ENCODE results near the gene ARHGEF17.

The ARHGEF17 gene

DNA sequence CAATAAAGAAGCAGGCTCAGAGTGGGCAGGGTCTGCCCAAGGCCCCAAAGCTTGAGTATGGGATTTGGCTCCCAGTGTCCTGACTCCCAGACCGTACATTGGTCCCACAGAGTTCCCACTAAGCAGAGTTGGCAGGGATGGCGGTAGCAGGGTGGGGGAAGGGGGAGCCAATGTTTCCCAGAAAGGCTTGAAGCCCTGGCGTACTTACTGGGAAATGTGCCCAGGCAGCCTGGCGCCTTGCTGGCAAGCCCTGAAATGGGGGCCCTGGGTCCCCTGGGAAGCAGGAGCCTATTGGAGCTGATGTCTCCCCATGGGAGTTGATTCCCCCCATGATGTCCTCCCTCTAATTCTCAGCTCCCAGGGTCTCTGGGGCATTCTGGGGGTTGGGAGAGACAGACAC is 9.3 kb downstream of the ARHGEF17 start:
- FAIRE-seq: no peak

DNA sequence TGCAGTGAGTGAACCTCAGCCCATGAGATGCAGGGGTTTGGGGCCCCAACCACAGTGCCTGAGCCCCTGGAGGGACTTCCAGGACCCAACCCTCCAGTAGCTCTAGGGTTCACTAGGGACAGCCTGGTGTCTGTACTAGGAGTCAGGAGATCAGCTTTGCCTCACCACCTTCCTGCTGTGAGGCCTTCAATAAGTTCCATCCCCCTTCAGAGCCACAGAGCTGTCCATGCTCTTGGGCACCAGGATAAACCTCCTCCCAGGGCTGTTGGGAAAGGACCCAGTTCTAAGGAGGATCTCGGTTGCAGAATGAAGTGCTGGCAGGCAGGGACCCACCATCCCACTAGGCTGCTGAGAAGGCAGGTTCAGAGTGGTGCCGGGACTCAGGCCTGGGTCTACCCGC is 9.7 kb downstream of the ARHGEF17 start:
- no peak for FAIRE-seq

DNA sequence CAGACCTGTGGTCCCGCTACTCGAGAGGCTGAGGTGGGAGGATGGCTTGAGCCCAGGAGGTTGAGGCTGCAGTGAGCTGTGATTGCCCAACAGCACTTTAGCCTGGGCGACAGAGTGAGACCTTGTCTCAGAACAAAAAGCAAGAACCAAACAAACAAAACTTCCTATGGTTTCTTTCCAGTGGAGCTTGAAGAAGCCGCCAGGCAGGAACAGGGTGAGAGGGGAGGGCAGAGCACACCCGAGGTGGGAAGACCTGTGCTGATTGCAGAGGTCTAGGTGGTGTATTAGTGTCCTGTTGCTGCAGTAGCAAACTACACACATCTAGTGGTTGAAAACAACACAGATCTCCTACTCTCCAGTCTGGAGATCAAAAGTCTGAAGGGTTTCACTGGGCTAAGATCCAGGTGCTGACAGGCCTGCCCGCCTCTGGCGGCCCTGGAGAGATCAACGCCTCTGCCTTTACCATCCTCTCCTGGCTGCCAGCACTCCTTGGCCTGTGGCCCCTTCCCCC is 10.5 kb downstream of the ARHGEF17 start:
- FAIRE-seq: no peak

DNA sequence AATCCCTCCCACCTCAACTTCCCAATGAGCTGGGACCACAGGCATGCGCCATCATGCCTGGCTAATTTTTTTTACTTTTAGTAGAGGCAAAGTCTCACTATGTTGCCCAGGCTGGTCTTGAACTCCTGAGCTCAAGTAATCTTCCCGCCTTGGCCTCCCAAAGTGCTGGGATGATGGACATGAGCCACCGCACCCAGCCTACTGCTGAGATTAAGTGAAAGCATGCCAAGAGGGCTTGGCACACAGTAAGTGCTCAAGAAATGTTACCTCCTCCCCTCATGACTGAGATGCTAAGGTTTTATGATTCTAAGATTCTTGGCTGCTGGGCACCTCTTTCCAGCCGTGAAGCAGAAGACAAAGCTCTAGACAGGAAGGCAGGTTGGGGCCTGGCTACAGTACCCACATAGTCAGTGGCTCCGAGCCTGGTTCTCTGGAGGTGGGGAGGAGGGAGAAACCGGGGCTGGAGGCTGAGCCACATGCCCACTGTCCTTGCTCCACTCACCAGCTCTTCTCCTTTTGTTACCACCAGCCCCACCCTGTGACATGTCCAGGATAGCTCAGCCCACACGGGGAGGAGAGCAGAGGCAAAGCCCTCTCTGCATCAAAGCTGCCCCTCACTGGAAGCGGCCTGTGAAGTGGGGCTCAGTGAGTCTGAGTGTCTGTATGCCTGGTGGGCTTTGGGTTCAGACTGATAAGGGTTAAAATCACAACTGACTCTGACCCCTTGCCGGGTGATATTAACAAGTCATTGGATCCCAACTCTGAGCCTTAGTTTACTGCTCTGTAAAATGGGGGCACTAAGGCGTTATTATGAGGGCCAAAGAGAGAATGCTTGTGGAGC is 12.9 kb downstream of the ARHGEF17 start:
- FAIRE-seq: no peak

DNA sequence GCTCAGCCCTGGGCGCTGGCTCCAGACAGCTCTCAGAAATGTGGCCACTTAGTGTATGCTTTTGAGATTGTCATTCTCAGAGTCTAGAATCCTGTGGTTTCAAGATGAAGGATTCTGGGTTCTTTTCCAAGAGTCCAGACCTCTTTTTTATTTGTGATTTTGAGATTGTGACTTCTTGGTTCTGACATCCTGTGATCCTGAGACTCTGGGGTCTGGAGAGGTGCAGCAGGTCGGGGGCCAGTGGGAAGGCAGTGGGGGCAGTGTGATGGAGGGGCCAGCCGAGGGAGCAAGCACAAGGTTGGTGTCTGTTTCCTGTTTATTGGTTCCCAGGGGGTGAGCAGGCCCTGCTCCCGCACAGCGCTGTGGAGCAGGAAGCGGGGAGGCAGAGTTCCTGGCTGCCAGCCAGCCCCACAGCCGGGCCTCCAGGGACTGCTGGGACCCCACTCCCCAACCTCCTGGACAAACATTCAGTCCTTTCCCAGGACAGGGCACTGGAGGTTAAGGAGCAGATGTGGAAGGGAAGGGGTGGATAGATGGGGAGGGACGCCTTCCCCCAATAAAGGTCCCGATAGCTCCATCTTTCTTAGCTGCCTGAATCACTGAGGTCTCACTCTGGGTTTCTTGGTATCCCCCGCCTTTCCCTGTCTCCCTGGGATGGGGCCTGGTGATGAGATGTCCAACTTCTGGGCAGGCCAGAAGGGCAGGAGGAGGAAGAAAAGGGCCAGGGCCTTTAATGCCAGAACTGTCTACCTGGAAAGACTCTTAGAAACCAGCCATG is 13.7 kb downstream of the ARHGEF17 start:
- FAIRE-seq: no peak

DNA sequence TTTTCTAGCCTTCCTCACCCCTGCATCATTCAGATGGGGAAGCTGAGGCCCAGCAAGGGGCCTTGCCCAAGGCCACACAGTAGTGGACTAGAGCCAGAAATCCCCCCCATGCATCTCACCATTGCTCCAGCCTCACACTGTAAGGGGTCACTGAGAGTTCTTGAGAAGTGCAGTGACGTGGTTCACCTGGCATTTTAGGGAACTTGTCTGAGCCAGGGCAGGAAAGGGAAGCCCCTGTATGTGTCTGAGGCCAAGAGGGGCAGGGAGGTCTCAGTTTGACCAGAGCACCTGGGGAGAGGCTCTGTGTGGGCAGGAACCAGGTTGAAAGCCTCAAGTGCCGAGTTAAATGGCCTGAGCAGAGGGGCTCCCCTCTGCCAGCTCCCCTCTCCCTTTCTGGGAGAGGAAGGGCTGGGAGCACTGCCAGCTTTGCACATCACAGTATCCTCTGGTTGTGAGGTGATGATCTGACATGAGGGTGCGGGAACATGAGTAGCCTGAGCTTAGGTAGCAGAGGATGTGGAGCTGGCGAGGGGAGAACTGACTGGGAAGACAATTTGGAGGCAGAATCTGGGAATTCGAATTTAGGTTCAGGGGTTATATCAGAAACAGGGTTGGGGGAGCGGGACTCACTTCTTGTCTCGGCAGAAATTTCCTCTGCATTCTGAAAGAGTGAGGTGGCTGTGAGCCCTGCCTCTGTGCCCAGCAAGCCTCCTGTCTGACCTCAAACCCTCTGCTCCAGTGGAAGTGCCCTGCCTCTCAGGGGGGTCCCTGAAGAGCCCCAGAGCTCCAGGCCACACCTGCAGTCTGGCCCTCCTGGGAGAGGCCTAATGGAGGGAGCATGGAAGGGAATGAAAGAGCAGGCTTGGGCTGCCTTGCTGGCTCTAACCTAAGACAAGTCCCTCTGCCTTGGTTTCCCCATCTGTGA is 14.6 kb downstream of the ARHGEF17 start:
- FAIRE-seq: no peak

DNA sequence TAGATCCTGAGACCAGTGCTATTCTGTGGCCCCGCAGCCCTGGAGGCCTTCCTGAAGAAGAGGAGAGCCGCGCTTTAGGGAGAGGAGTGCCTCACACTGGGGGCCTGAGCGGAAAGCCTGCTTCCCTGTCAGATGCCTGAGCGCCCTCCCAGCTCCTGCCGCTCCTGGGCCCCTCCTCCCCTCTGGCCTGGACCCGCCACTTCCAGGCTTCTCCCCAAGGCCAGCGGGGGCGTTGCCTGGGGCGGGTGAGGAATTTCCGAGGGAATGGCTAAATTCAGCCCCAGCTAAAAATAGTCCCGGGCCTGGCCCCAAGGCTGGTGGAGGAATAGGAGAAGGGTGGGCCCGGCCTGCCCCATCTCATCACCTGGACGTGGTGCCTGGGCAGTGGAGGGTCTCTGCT is 15.4 kb downstream of the ARHGEF17 start:
- FAIRE-seq: no peak

DNA sequence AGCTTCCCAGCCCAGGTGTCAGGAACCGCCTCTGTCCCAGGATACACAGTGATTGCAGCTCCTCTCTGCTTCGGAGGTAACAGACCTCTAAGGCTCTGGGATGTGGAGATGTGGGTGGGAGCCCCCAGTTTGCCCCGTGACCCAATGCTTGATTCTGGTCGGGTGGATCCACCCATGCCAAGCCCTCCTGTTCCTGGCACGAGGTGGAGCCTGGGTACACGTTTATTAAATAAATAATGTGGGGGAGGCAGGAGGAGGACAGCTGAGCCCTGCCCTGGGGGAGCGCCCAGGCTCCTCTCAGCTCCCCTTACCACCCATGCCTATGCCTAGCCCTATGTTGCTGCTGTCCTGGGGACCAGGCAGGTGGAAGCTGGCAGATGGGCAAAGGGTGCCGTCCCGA is 16.0 kb downstream of the ARHGEF17 start:
- FAIRE-seq: no peak

DNA sequence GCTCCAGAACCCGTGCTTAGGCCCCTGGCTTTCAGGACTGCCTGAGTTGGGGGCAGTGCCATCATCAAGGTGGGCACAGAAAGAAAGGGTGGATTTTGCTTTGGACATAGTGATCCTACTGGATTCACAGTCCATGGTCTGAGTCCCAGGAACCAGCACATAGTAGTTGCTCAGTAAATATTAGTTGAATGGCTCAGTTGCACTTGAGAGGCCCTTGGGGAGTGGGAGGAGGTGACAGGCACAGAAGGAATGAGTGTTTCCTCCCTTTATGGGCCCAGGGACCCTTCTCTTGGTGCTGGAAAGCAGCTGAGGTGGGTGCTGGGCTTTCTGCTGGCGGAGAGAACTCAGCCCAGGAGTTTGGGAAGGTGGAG is 16.6 kb downstream of the ARHGEF17 start:
- FAIRE-seq: no peak

DNA sequence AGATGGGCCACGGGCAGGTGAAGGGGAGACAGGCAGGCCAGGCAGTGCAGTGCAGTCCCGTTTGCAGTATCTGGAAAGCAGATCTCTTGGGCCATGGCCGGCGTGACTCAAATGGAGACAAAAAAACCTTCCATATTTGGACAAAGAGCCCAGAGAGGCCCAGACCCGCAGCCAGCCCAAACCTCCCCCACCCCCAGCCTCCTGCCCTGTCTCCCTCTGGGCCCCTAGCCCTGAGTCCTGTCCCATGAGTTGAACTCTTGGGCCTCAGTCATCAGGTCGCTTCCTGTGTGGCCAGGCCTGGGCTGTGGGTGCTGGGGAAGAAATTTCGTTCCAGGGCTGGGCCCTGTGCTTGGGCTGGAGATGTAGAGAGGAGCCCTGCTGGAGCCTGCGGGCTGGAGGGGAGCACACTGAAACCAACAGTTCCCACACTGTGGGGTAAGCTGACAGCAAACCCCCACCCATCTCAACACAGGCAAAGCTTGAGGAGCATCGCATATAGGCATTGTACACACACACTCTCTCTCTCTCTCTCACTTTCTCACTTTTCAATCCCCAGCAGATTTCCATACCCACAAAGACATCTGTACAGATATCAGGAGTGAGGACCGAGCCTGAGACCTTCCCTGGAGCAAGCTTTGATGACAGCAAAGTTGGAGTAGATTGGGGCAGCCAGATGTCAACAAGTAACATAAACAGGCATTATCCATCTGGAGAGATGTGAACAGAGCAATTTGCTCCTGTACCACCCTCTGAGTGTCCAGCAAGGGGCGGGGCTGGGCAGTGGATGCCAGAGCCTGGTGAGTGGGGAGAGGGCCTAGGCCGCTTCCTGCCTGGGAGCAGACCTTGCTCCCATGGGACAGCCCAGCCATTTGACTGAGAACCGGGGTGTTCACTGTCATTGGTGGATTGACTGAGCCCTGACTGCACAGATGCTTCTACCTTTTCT is 17.2 kb downstream of the ARHGEF17 start:
- FAIRE-seq: no peak

DNA sequence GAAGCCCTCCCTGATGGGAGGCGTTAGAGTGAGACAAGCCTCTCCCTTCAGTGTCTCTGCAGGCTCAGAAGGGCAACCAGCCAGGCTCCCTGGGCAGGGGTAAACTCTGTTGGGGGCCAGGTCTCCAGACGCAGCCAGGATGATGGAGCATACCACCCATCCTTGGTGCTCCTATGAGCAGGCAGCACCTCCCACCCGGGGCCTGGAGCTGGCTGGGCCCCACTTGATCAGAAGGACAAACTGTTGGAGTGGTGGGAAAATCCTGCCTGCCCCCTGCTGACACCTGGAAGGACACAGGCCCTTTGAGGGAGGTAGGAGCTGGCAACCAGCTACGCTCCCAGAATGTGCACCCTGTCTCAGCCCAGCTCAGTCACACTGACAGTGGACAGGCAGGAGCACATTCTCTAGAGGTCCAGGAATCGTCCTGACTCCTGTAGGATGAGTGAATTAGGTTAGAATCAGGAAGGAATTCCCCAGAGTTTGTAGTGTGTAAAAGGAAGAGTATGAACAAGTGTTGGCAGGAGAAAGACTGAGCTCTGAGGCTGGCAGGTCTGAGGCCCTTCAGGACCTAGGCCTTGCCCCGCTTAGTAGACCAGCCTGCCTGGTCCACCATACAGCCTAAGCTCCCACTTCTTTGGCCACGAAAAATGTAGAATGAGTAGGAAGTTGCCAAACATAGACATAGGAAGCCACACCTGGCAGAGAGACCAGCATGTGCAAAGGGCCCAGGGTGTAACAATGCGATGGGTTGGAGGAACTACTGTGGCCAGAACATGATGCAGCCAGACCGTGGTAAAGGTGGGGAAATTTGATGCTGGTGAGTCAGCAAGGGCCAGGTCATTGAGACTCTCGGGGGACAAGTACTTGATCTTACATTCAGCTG is 19.1 kb downstream of the ARHGEF17 start:
- FAIRE-seq: no peak

DNA sequence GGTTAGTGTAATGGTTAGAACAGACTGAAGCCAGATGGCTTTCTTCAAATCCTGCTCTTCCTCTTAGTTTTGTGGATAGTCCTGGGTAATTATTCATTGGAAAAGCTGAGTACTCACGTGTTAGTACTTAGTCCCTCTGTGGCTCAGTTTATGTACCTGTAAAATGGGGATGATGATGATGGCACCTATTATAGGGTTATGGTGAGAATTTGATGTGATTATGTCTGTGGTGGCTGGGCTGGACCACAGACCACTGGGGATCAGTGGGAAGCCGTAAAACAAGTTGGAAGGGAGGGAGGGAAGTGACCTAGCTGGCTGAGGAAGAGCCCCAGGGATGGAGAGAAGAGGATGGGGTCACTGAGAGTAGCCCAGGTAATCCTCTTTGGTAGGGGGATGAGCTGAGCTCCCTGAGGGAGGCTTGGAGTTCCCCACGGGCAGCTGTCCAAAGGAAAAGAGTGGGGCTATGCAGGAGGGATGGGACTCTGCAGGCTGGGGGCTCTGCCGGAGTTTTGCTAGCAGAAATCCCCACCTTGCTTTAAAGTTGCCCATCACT is 19.8 kb downstream of the ARHGEF17 start:
- no peak for FAIRE-seq

DNA sequence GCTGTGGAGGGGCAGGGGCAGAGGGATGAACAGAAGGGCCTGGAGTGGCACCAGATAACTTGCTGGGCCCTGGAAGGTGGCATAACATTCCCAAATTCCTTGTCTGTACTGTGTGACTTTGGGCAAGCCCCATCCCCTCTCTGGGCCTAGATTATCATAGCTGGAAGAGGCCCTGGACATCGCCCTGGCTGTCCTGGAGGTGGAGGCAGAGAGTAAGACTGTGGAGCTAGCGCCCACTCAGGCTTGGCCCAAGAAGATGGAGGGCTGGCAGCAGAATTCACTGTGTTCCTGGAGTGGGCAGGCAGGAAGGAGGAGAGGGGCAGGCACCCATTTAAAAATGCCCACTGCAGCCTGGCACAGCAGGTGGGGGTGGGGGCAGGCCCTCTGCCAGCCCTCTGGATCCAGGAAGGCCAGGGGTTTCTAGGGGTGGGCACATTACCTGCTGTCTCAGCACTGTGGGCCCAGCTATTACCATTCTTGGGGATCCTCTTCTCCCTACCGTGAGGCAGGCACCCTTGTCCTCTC is 22.6 kb downstream of the ARHGEF17 start:
- no peak for FAIRE-seq

DNA sequence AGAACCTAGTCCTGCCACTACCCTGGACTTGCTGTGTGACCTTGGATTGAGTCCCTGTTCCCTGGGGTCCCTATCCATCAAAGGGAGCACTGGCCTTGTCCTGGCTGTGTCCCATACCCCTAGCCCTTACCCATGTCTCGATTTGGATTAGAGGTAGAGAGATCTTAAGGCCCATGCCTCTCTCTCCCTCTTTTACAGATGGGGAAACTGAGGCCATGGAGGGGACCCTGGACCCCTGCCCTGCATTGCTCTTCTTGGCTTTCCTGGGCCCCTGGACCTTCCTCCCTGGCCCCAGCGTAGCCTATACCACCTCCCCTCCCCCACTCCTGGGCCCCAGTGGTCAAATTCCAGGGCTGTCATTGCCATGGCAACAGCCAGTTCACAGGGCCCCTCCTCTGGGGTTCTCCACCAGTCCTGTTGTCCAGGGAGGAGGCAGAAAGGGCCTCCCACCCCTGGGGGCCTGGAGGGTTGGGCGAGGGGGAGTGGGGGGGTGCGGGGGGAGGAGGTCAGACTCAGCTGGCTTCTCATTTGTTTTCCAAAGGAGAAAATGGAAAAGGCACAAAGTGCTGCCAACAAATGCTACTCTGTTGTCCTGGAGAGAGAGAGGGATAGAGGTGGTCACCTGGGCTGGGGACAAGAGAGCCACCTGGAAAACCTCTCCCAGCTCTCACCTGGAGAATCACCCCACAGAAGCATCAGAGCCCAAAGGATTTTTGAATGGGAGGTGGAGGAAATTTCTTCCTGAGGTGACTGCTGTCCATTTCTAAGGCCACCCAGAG is 23.3 kb downstream of the ARHGEF17 start:
- no peak for FAIRE-seq

DNA sequence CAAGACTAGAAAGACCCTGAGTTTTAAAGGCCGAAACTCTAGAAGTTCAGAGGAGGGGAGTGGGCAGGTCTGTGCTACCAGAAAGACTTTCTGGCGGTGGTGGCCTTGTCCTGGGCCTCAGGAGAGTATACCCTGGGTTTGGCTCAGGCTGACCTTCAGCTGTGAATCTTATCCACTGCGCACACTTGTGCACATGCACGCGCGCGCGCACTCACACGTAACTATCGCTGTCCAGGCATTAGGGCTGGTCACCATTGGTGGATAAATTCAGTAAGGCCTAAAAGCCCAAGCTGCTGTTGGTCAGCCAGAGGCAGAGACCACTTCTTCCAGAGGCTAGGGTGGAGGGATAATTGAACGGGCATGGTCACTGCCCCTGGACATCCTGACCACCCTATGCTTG is 25.1 kb downstream of the ARHGEF17 start:
- FAIRE-seq: no peak

DNA sequence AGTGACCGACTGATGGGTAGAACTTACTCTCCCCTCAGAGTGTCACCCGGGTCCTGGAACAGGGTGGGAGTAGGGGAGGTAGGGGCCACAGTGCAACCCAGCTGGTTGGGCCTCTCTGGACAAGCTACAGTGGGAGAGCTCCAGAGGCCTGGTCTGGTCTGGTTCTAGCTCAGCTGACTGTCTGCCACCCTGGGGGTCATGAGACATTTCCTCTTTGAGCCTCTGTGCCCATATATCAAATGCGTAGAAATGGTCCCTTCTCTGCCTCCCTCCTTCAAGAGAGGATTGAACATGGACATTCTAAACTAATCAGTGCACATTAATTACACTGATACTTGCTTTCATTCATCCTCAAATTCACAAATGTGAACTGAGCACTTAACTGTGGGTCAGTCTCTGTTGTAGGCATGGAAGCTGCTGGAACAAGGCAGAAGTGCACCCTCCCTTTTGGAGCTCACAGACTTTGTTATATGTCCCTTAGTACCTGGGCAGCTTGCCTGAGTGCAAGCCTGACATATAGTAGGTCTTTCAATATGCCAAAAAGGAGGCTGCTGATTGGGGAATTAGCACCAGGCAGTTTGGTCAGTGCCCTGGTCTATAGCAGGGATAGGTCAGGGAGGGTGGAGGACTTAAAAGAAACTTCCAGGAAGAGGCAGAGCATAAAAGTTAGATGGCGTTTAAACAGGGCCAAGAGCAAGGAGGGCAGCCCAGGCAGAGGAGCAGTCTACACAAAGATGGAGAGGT is 25.7 kb downstream of the ARHGEF17 start:
- no peak for FAIRE-seq

DNA sequence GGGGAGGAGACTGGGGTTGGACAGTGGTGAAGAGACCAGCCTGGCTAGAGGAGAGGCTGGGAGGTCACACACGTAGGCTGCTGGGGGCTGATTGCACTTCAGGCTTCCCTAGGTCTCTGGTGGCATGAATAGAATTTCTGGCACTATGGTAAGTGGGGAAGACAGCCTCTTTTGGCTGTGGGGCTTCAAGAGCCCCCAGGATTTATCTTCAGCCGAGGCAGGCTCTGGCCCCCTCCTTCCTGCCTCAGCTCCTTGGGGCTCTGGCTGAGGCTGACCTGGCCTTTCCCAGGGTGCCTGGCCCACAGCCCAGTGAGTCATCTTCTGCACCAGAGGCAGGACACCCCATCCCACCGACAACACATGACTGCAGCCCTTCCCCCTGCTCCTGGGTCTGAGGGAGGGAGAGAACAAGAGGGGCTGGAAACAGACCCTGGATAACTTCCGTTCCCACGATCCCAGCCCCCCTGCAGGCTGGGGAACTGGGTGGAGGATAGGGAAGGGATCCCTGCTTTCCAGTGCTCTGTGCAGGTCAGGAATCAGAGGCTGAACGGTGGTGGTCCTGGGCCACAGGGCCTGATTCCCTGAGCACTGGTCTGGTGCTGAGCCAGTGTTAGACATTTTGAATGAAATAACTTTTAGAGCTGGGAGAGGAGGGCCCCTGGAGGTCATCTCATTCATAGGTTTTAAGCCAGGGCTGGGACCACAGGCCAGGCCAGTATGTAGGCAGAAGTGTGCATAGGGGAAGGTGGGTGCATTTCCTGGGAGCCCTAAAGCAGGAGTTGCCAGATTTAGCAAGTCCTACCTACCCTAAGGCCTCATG is 26.5 kb downstream of the ARHGEF17 start:
- no peak for FAIRE-seq

Data from TTC549 (cell line).